ENCODE results near the gene MAPKAP1. TPM values are rescaled to one million over a fixed set of nuclear protein-coding genes. Genes with fewer than 3 reads are reported as not detected.
A peak's percentile ranks its signal among the peaks of the same experiment; 100 is the strongest.

Gene MAPKAP1
- total RNA-seq, 1 donor from 2014 or later: 81.9 TPM

GRCh38 chr9:125747053-125747764 lies 40.2 kb upstream of the MAPKAP1 start, which contains the start of gene PBX3:
Gene PBX3 (plus strand): TSS chr9:125747373.
- FAIRE-seq (no peak), DNase-seq (ENCODE audit: low read depth) (no peak)
- Histone ChIP-seq H3K4me3 (ENCODE audit: low read depth, low read length) (peak within 1 kb of the TSS; percentile 95), H3K36me3 (ENCODE audit: control insufficient read depth, insufficient read depth, low read length) (no peaks in the 10 kb centered on the region), H3K27me3 (ENCODE audit: control insufficient read depth, insufficient read depth, low read length) (no peaks in the 10 kb centered on the region)
- no peak for TF ChIP-seq CTCF (IDR thresholded peaks at IDR 0.05; ENCODE audit: insufficient read depth, low read length, severe bottlenecking)

GRCh38 chr9:125746774-125747052 lies 39.7 kb upstream of the MAPKAP1 start:
- FAIRE-seq (no peak), DNase-seq (ENCODE audit: low read depth) (no peak)
- peak overlapping the region; percentile 95 for H3K4me3 ChIP-seq (ENCODE audit: low read depth, low read length)
- no peaks in the 10 kb centered on the region for H3K27me3 ChIP-seq (ENCODE audit: control insufficient read depth, insufficient read depth, low read length)
- no peak for TF ChIP-seq CTCF (IDR thresholded peaks at IDR 0.05; ENCODE audit: insufficient read depth, low read length, severe bottlenecking)
- H3K36me3 ChIP-seq (ENCODE audit: control insufficient read depth, insufficient read depth, low read length): no peaks in the 10 kb centered on the region

- Histone ChIP-seq H3K36me3 (ENCODE audit: control insufficient read depth, insufficient read depth, low read length) (no peaks in the 10 kb centered on the region), H3K4me3 (ENCODE audit: low read depth, low read length) (peak overlapping the region; percentile 95), H3K27me3 (ENCODE audit: control insufficient read depth, insufficient read depth, low read length) (no peaks in the 10 kb centered on the region)
- DNase-seq (ENCODE audit: low read depth) (peak; percentile 84), FAIRE-seq (no peak)
- no peak for TF ChIP-seq CTCF (IDR thresholded peaks at IDR 0.05; ENCODE audit: insufficient read depth, low read length, severe bottlenecking)
These were observed 39.2 kb upstream of the MAPKAP1 start for GRCh38 chr9:125746017-125746773.

GRCh38 chr9:125745682-125746016 lies 38.6 kb upstream of the MAPKAP1 start:
- no peaks in the 10 kb centered on the region for H3K36me3 ChIP-seq (ENCODE audit: control insufficient read depth, insufficient read depth, low read length)
- DNase-seq (ENCODE audit: low read depth): no peak
- no peaks in the 10 kb centered on the region for H3K27me3 ChIP-seq (ENCODE audit: control insufficient read depth, insufficient read depth, low read length)
- no peak for TF ChIP-seq CTCF (IDR thresholded peaks at IDR 0.05; ENCODE audit: insufficient read depth, low read length, severe bottlenecking)
- peak overlapping the region; percentile 95 for H3K4me3 ChIP-seq (ENCODE audit: low read depth, low read length)
- FAIRE-seq: no peak

- no peak for FAIRE-seq
- Histone ChIP-seq H3K27me3 (ENCODE audit: control insufficient read depth, insufficient read depth, low read length) (no peaks in the 10 kb centered on the region), H3K36me3 (ENCODE audit: control insufficient read depth, insufficient read depth, low read length) (no peaks in the 10 kb centered on the region), H3K4me3 (ENCODE audit: low read depth, low read length) (no peak overlapping the region)
- DNase-seq (ENCODE audit: low read depth): no peak
- no peak for TF ChIP-seq CTCF (IDR thresholded peaks at IDR 0.05; ENCODE audit: insufficient read depth, low read length, severe bottlenecking)
These were observed 38.0 kb upstream of the MAPKAP1 start for GRCh38 chr9:125745018-125745417.
